ENCODE results near the gene RAD18.

RAD18 gene

GRCh38 chr3:8893001-8893400 lies 70.3 kb downstream of the RAD18 start:
- DNase-seq: no peak

- DNase-seq: no peak
Observed at GRCh38 chr3:8891774-8892173, 71.5 kb downstream of the RAD18 start.

- DNase-seq: no peak
Observed at GRCh38 chr3:8891303-8891702, 72.0 kb downstream of the RAD18 start.

- no peak for DNase-seq
Observed at GRCh38 chr3:8888301-8888915, 74.9 kb downstream of the RAD18 start.

GRCh38 chr3:8887435-8888300 lies 75.6 kb downstream of the RAD18 start:
- DNase-seq: no peak

- no peak for DNase-seq
Observed at GRCh38 chr3:8886546-8886945, 76.7 kb downstream of the RAD18 start.

GRCh38 chr3:8885536-8886316 lies 77.5 kb downstream of the RAD18 start:
- DNase-seq: no peak

GRCh38 chr3:8884630-8885290 lies 78.5 kb downstream of the RAD18 start:
- DNase-seq: no peak

GRCh38 chr3:8882642-8883041 lies 80.6 kb downstream of the RAD18 start:
- DNase-seq: no peak

- no peak for DNase-seq
Observed at GRCh38 chr3:8882171-8882593, 81.1 kb downstream of the RAD18 start.

- DNase-seq: no peak
Observed at GRCh38 chr3:8879347-8879944, 83.8 kb downstream of the RAD18 start.

- no peak for DNase-seq
Observed at GRCh38 chr3:8875836-8876235, 87.4 kb downstream of the RAD18 start.

- DNase-seq: no peak
Observed at GRCh38 chr3:8873740-8874139, 89.5 kb downstream of the RAD18 start.

- no peak for DNase-seq
Observed at GRCh38 chr3:8872261-8872660, 91.0 kb downstream of the RAD18 start.

GRCh38 chr3:8871306-8871705 lies 92.0 kb downstream of the RAD18 start:
- no peak for DNase-seq

GRCh38 chr3:8870134-8870533 lies 93.1 kb downstream of the RAD18 start:
- DNase-seq: no peak

- no peak for DNase-seq
Observed at GRCh38 chr3:8869613-8870012, 93.7 kb downstream of the RAD18 start.

- no peak for DNase-seq
Observed at GRCh38 chr3:8868996-8869395, 94.3 kb downstream of the RAD18 start.

- no peak for DNase-seq
Observed at GRCh38 chr3:8867646-8868045, 95.6 kb downstream of the RAD18 start.

GRCh38 chr3:8865697-8866096 lies 97.6 kb downstream of the RAD18 start:
- no peak for DNase-seq

- DNase-seq: no peak
Observed at GRCh38 chr3:8864402-8865350, 98.6 kb downstream of the RAD18 start.

- DNase-seq: no peak
Observed at GRCh38 chr3:8863891-8864290, 99.4 kb downstream of the RAD18 start.
